Fibroblast of skin of left biceps (primary cell): ENCODE results near the gene MID1.
"Not testable (repeated sequence)": the region's sequence is repeated elsewhere in the genome, so short reads cannot be mapped to it uniquely, and the experiment has no call there.

ENCODE experiments used
- DNase-seq, 2 experiments: peaks; one replicate each; pipeline ENCODE4 v3.0.0-alpha.2; 2013; ENCODE audit warnings: low read depth in 2 of 2

The MID1 gene

GRCh38 chrX:10617999-10618351 lies 2.4 kb downstream of the MID1 start:
- DNase-seq, result no peak

DNA sequence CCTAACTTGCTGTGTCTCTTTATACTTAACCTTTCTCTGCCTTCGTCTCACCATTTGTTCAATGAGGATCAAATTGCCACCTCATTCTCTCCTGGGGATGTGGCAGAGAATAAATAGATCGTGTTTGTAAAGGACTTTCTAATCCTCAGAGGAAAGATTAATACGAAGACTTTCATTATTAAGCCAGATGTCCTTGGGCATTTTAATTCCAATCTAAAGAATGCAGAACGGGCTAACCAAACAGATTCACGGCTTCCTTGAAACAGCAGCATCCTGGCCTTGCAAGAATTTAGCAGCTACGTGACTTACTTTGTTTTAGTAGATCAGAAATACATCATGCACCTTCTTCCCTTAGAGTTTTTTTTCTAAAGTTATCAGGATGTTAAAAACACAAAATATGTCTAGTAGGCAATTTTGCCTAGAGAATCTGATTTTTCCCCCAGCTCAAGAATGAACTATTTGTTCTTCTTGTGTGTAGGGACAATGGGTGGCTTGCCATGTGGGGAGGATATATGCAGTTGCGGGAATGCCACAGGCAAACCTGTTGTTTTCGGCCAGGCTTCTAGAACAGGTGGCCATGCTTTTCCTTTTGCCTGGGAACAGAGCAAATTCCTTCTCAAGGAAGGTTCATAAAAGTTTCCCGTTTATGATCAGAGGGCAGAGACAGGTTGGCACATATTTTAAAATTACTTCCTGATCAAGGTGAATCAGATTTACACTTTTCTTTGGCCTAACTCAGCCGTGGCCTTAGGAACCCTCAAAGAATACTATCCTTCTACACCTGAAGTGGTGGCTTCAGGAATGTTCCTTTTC lies 3.0 kb downstream of the MID1 start:
- no peak for DNase-seq

DNA sequence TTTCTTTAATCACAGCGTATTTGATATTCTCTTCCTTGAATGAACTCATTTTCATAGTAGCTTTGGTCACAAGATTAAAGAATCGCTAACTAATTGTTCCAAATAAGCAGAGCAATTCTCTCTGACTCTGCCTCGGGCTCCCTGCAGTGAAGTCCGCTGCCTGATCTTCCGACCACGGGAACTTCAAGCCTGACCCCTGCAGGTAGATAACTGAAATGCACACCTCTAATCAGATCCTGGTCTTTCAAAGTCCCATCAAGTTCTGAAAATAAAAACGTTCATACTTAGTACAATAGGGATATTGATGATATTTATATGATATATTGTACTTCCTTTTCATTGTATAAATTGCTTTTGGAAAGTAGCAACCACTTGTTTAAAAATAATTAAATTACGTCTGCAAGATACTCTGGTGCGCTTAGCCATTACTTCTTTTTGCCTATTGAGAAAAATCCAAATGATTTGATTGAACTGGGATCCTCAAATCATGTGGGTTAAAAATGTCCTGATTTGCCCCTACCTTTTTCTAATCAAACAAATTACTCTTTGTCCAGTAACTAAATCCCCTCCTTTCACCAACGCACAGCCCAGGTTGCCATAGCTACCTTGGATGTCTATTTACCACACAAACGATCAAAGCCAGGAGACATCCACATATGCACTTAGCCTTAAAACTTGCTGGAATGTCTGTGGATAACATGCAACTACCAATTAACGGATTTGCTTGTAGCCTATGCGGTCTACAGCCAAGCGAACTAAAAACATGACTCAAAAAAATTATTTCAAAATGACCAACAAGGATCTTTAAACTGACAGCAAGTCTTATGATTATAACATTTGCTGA lies 4.2 kb downstream of the MID1 start:
- DNase-seq, result no peak

- DNase-seq, result no peak
Measured at GRCh38 chrX:10612215-10612614, 8.2 kb downstream of the MID1 start.

DNA sequence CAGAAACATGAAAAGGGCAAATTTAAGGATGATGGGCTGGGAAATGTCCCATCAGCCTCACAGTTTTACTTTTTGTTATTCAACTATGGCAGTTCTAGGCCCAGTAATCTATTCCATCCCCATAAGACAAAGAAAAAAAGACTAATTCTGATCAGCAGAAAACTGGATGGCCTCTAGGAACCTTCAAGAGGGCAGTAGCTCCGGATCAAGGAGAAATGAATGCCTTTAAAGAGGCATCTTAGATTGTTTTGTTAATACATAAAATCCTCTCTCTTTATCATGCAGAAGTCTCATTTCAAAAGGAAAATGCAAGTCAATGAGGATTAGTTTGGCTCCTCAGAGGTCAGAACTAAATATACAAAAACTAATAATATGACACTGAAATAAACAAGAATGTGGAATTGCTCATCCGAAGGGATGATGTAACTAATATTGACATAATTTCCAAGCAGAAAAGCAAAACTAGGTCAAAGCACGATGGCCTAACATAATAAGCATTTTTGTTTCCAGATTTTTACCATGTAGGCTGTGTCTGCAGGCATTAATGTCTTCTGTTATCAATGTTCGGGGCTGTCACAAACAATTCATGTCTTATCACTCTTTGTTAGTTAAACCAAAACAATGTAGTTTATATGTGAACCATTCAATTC lies 8.8 kb downstream of the MID1 start:
- no peak for DNase-seq

DNA sequence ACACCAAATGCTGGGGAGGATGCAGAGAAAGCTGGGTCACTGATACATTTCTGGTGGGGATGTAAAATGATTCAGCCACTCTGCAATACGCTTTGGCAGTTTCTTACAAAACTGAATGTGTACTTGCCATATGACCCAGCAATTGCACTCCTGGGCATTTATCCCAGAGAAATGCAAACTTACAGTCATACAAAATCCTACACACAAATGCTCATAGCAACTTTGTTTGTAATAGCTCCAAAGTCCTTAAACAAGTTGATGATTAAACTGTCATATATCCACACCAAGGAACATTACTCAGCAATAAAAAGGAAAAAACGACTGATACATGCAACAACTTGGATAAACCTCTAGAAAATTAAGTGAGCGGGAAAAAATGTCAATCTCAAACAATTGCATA lies 12.3 kb downstream of the MID1 start:
- no peak for DNase-seq

GRCh38 chrX:10607233-10607632 lies 13.2 kb downstream of the MID1 start:
- DNase-seq, result no peak

DNA sequence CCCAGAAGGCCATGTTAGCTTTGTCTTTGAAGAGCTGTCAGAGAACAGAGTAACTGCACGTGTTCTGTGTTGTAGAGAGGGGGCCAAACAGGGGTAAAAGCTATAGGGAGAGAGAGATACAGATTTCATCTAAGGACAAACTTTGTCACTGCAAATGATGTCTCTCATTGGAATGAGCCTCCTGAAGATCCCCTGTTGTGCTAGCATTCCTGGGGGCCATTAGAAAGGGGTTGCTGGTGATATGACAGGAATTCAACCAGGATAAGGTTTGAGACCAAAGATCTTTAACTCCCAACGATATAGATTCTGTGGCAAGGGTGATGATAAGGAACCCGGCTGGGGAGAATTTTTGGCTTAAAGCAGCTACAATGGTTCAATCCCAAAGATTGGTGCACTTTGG lies 16.8 kb downstream of the MID1 start:
- no peak for DNase-seq

GRCh38 chrX:10602646-10603045 lies 17.7 kb downstream of the MID1 start:
- DNase-seq, result no peak

DNA sequence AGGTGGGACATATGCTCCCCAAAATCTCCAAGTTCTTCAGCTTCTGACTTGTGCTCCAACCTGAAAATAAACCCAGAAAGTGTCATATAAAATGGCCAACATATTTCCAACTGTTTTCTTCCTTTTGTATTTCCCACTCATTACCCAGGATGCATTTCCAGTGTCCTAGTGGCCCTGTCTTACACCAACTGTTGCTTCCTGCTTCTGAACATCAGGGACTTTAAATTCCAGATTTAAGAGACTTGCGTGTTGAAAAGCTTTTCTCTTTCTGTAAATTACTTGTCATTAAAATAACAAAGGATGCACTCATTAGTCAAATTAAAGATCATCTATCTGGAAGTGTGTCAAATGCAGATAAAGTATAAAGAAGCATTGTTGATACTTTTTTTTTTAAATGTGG lies 19.9 kb downstream of the MID1 start:
- no peak for DNase-seq

DNA sequence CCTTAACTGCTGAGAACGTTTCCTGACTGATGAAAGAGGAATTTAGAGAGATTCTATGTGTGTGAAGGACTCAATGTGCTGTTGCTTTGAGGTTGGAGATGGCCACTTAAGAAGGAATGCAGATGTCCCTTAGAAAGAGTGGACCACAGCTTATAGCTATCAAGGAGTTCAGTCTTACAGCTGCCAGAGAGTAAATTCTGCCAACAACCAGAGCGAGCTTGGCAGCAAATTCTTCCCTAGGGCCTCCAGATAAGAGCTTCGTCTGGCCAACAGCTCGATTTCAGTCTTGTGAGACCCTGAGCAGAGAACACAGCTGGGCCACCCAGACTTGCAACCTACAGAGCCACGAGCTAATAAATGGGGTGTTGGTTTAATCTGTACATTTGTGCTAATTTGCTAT lies 21.8 kb downstream of the MID1 start:
- DNase-seq, result no peak

DNA sequence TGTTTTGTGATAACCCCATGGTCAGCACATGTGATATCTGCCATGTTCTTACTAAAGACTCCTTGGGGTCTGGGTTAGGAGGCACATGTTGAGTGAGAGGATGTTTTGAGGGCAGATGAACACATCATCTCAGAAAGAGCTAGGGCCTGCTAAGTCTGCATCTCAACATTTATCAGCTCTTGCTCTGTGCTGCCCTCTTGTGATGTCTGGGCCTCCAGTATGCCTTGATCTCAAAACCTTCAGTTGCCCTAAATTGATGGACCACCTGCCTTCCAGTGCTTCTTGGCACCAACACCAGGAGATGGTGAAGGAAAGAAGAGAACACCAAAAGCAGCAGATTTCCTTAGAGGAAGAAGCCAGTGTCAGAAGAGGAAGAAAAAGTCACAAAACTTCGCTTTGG lies 22.5 kb downstream of the MID1 start:
- no peak for DNase-seq

GRCh38 chrX:10591363-10592335 lies 28.7 kb downstream of the MID1 start:
- DNase-seq, result no peak

DNA sequence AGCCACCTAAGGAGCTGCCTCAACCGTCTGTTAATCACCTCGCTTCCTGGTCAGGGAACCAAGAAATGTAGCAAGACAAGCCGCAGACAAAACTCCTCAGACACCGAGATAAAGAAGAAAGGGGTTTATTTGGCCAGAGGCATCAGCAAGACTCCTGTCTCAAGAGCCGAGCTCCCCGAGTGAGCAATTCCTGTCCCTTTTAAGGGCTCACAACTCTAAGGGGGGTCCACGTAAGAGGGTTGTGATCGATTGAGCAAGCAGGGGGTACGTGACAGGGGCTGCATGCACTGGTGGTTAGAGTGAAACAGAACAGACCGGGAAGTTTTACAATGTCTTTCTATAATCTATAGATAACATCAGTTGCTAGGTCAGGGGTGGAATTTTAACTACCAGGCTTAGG lies 30.6 kb downstream of the MID1 start:
- not testable (repeated sequence) for DNase-seq

- DNase-seq, result no peak
Measured at GRCh38 chrX:10589098-10589497, 31.3 kb downstream of the MID1 start.

GRCh38 chrX:10584882-10585281 lies 35.5 kb downstream of the MID1 start:
- DNase-seq, result not testable (repeated sequence)

DNA sequence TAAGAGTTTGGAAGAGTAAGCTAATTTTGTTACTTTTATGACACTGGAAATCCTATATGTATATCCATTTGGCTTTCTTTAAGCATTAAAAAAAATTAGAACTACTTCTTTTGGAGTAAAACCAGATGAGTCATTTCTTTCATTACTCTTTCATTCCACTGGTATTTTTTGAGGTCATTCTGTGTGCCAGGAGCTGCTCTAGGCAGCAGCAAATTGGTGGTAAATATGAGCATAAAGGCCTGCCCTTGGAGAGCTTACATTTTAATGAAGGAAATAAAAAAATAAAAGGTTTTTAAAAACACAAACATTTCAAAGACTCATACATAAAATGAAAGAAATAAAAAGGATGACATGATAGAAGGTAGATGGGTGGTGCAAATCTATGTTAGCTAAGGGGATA lies 37.4 kb downstream of the MID1 start:
- DNase-seq, result peak in 1 of 2 experiments; percentile 28

DNA sequence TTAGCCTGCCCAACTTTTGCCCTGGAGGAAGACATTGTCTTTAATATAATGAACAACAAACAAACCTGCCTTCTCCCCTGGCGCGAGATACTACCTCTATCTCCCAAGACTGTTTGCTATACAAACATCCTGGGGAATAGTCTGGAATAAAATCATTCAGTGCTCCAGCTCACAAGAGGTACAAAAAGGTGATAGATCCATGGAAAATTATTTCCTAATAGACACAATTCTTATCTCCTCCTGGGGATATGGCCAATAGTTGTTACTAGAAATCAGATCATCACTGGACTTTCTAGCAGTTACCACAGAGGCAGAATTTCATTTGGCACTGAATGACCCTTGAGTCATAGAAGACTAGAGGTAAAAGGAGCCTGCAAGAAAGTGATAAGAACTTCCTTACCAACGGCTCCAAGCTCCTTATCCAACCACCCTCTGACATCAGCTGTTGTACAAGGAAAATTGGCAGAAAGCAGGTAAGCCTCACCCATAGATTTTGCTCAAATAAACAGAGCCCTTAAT lies 38.1 kb downstream of the MID1 start:
- no peak for DNase-seq

DNA sequence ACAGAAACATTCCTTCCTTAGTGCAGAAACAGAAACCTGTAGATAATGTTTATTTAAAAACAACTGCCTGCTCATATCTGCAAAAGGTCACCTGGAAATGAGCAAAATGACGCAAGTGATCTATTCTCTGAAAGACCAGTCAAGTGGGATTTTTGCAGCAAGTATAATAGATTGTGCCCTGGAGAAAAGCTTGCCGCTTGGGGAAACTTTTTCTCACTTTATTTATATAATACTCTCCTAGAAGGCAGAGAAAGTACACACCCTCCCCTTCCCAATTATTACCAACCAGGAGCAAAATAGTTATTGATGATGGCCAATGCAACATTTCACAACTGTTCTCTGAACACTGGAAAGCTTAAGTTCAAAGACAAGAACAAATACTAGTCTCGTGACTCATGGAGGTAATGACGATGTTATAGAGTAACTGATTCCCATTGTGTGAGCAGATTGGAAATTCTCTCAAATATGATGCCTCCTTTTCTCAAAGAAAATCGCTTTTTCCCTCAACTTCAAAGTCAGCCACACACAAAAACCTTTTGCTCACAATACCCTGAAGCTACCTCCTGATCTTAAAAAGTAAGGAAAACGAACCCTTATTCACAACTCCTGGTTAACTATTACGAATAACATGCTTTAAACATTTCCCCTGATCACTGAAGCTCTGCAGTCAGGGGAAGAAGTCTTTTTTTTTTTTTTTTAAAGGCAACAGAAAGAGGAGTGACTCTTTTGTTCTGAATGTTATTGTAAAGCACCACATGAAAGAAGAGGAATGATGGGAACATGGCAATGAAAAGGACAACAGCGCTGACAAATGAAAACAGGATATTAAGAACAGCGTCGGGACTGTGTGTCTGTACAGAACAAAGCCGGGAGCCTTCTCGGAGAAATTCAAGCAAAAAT lies 41.0 kb downstream of the MID1 start:
- peak in 1 of 2 experiments; percentile 30 for DNase-seq

- no peak for DNase-seq
Measured at GRCh38 chrX:10578527-10578926, 41.9 kb downstream of the MID1 start.
